H1 (cell line): ENCODE results near the gene SPRYD3. TPM values are rescaled to one million over a fixed set of nuclear protein-coding genes. Genes with fewer than 3 reads are reported as not detected.

Experiments used
- CTCF ChIA-PET: fragments of 300-600 bp; sonication (Branson Sonifier 250); formaldehyde crosslinking; loops from one replicate; lab custom pipeline; 2021; ENCODE audit not compliant: partially characterized antibody; lab: Charles Lee
- POLR2A ChIA-PET: fragments of 300-600 bp; sonication (Branson Sonifier 250); formaldehyde crosslinking; loops from one replicate; lab custom pipeline; 2021; ENCODE audit warnings: inconsistent platforms; ENCODE audit not compliant: partially characterized antibody; lab: Charles Lee
- DNase-seq, 2 experiments: peaks; one replicate each; pipeline versions ENCODE4 v3.0.0 to v3.0.0-alpha.2; 2010 to 2022; ENCODE audit warnings: low spot score in 2 of 2, low read depth in 1 of 2, mixed read lengths in 1 of 2
- FAIRE-seq: peaks from 2 replicates; lab custom pipeline; 2011; peaks lifted over from hg19 to GRCh38; lab: Jason Lieb, UNC
- H2AFZ ChIP-seq: 2 replicates; pipeline ENCODE4 v1.8.1; 2012; ENCODE audit warnings: low read length, inconsistent platforms
- H2AK5ac ChIP-seq: 2 replicates; pipeline ENCODE4 v1.6.1; 2013; ENCODE audit warnings: low read depth, low read length
- H2BK120ac ChIP-seq: replicated peaks from 2 replicates; pipeline ENCODE3; 2013; ENCODE audit warnings: low read depth, low read length, inconsistent platforms
- H2BK12ac ChIP-seq: 2 replicates; pipeline ENCODE4 v1.6.1; 2013; ENCODE audit warnings: low read depth, low read length
- H2BK15ac ChIP-seq: 2 replicates; pipeline ENCODE4 v1.6.1; 2013; ENCODE audit warnings: low read length
- H2BK20ac ChIP-seq: 2 replicates; pipeline ENCODE4 v1.6.1; 2013; ENCODE audit warnings: low read length
- H2BK5ac ChIP-seq: 2 replicates; pipeline ENCODE4 v1.6.1; 2013; ENCODE audit warnings: low read depth, low read length
- H3K14ac ChIP-seq: 2 replicates; pipeline ENCODE4 v1.6.1; 2013; ENCODE audit warnings: inconsistent platforms; ENCODE audit not compliant: insufficient read length
- H3K18ac ChIP-seq: 2 replicates; pipeline ENCODE4 v1.6.1; 2013; ENCODE audit warnings: low read length; ENCODE audit errors: extremely low read depth
- H3K23ac ChIP-seq: 2 replicates; pipeline ENCODE4 v1.6.1; 2013; ENCODE audit warnings: inconsistent platforms; ENCODE audit not compliant: insufficient read length
- H3K23me2 ChIP-seq: 2 replicates; pipeline ENCODE4 v1.6.1; 2013; ENCODE audit warnings: low read depth, low read length
- H3K27ac ChIP-seq: 2 replicates; pipeline ENCODE4 v1.6.1; 2011; ENCODE audit warnings: low read depth, low read length, inconsistent platforms
- H3K27me3 ChIP-seq, 4 experiments: replicated peaks in 1 of 4; 1 replicate in 1 of 4; 2 replicates in 3 of 4; pipeline versions ENCODE4 v1.6.1 to v1.8.1; 2011 to 2013; ENCODE audit warnings: low read length in 3 of 4, mild to moderate bottlenecking in 3 of 4, inconsistent platforms in 2 of 4, mixed read lengths in 2 of 4, moderate library complexity in 1 of 4; ENCODE audit not compliant: control insufficient read depth in 3 of 4, insufficient read depth in 3 of 4; ENCODE audit errors: extremely low read depth in 1 of 4
- H3K36me3 ChIP-seq, 4 experiments: 2 replicates each; pipeline versions ENCODE4 v1.6.1 to v1.8.1; 2011 to 2013; ENCODE audit warnings: mild to moderate bottlenecking in 4 of 4, low read length in 3 of 4, moderate library complexity in 2 of 4, control low read depth in 1 of 4, inconsistent platforms in 1 of 4; ENCODE audit not compliant: insufficient read depth in 4 of 4, control insufficient read depth in 2 of 4
- H3K4ac ChIP-seq: replicated peaks from 2 replicates; pipeline ENCODE3; 2013; ENCODE audit warnings: low read length, low read depth, mixed read lengths, inconsistent platforms; ENCODE audit not compliant: insufficient read length
- H3K4me1 ChIP-seq, 4 experiments: replicated peaks in 1 of 4; 1 replicate in 1 of 4; 2 replicates in 3 of 4; pipeline versions ENCODE4 v1.6.1 to v1.8.1; 2011 to 2013; ENCODE audit warnings: low read length in 3 of 4, inconsistent platforms in 2 of 4, mixed read lengths in 1 of 4; ENCODE audit not compliant: insufficient read depth in 4 of 4, control insufficient read depth in 3 of 4
- H3K4me2 ChIP-seq, 2 experiments: 2 replicates each; pipeline versions ENCODE4 v1.6.1 to v1.8.1; 2011 to 2013; ENCODE audit warnings: low read depth in 2 of 2, low read length in 2 of 2, control low read depth in 1 of 2, inconsistent platforms in 1 of 2, mild to moderate bottlenecking in 1 of 2; ENCODE audit not compliant: insufficient read depth in 1 of 2
- H3K4me3 ChIP-seq, 4 experiments: fragments of 200-600, 300-600 bp in 1 of 4; sonication (generic), shearing (Covaris generic), sonication (Bioruptor Twin) in 1 of 4; 2 replicates each; pipeline versions ENCODE4 v1.5.1 to v1.8.1; 2011 to 2016; ENCODE audit warnings: low read length in 4 of 4, low read depth in 3 of 4, control low read depth in 2 of 4, inconsistent platforms in 2 of 4, mild to moderate bottlenecking in 2 of 4, mixed read lengths in 1 of 4, moderate library complexity in 1 of 4; ENCODE audit not compliant: insufficient read depth in 2 of 4; ENCODE audit errors: extremely low read depth in 1 of 4
- H3K56ac ChIP-seq: replicated peaks from 2 replicates; pipeline ENCODE3; 2013; ENCODE audit warnings: low read depth, mild to moderate bottlenecking, mixed read lengths, low read length, inconsistent platforms; ENCODE audit not compliant: insufficient read length
- H3K79me1 ChIP-seq: 2 replicates; pipeline ENCODE4 v1.6.1; 2013; ENCODE audit warnings: low read depth, low read length, control low read depth
- H3K79me2 ChIP-seq, 2 experiments: 2 replicates each; pipeline versions ENCODE4 v1.6.1 to v1.8.1; 2012 to 2013; ENCODE audit warnings: low read length in 2 of 2, mild to moderate bottlenecking in 2 of 2, inconsistent platforms in 1 of 2; ENCODE audit not compliant: insufficient read depth in 2 of 2, control insufficient read depth in 1 of 2
- H3K9ac ChIP-seq, 4 experiments: replicated peaks in 1 of 4; 1 replicate in 1 of 4; 2 replicates in 3 of 4; pipeline versions ENCODE4 v1.6.1 to v1.8.1; 2011 to 2013; ENCODE audit warnings: low read depth in 3 of 4, low read length in 3 of 4, control low read depth in 2 of 4, mild to moderate bottlenecking in 2 of 4, moderate library complexity in 2 of 4, inconsistent platforms in 1 of 4; ENCODE audit errors: extremely low read depth in 1 of 4
- H3K9me3 ChIP-seq, 2 experiments: 2 replicates each; pipeline versions ENCODE4 v1.6.1 to v1.8.1; 2012 to 2013; ENCODE audit warnings: mild to moderate bottlenecking in 2 of 2, moderate library complexity in 2 of 2, control low read depth in 1 of 2, inconsistent platforms in 1 of 2, low read depth in 1 of 2, low read length in 1 of 2, mixed read lengths in 1 of 2; ENCODE audit not compliant: insufficient read depth in 2 of 2
- H4K20me1 ChIP-seq, 2 experiments: replicated peaks in 1 of 2; 2 replicates each; pipeline versions ENCODE3 to v1.8.1; 2011 to 2013; ENCODE audit warnings: inconsistent platforms in 2 of 2, low read length in 2 of 2, mild to moderate bottlenecking in 1 of 2; ENCODE audit not compliant: insufficient read depth in 2 of 2, control insufficient read depth in 1 of 2
- H4K5ac ChIP-seq: 2 replicates; pipeline ENCODE4 v1.6.1; 2013; ENCODE audit warnings: low read length, low read depth, mixed read lengths, inconsistent platforms; ENCODE audit not compliant: insufficient read length
- H4K8ac ChIP-seq: 2 replicates; pipeline ENCODE4 v1.8.0; 2013; ENCODE audit warnings: mild to moderate bottlenecking, moderate library complexity, low read length, inconsistent platforms; ENCODE audit not compliant: insufficient read depth; ENCODE audit errors: extremely low read depth
- H4K91ac ChIP-seq: replicated peaks from 2 replicates; pipeline ENCODE3; 2013; ENCODE audit warnings: low read length, mixed read lengths, inconsistent platforms; ENCODE audit not compliant: insufficient read length
- POLR2A ChIP-seq, 2 experiments: IDR thresholded peaks; 1 replicate in 1 of 2; 2 replicates in 1 of 2; pipeline ENCODE4 v1.6.1; 2011; ENCODE audit warnings: low read depth in 2 of 2, low read length in 2 of 2, mild to moderate bottlenecking in 2 of 2; ENCODE audit errors: control extremely low read depth in 1 of 2
- POLR2AphosphoS5 ChIP-seq: IDR thresholded peaks from 2 replicates; pipeline ENCODE4 v1.6.1; 2011; ENCODE audit warnings: low read depth, low read length
- TAF7 ChIP-seq: optimal IDR thresholded peaks from 2 replicates; pipeline ENCODE3; 2011; ENCODE audit warnings: low read depth, mild to moderate bottlenecking, inconsistent platforms, low read length, moderate library complexity, borderline replicate concordance
- WGBS, 2 experiments: shearing (Covaris generic) in 1 of 2; methylation state at CpG; one replicate each; pipeline versions ENCODE4 v1.1.6 to v1.1.7; 2013 to 2015; ENCODE audit warnings: low lambda C conversion rate in 2 of 2, mixed read lengths in 2 of 2, inconsistent platforms in 1 of 2, low coverage in 1 of 2, missing lambda C conversion rate in 1 of 2; ENCODE audit not compliant: insufficient replicate concordance in 2 of 2, insufficient coverage in 1 of 2, insufficient read length in 1 of 2; ENCODE audit errors: extremely low coverage in 1 of 2, missing lambda C conversion rate in 1 of 2; 5-methylcytosine and 5-hydroxymethylcytosine counted together
- polyA plus RNA-seq, 7 experiments: library from polyadenylated mRNA; depleted of rRNA in 3 of 7; stranded (reverse) in 5 of 7; unstranded in 2 of 7; fragments of >200 nt in 5 of 7; fragments of 200-250 nt in 2 of 7; gene quantifications; 1 replicate in 5 of 7; 2 replicates in 1 of 7; 4 replicates in 1 of 7; pipeline versions ENCODE4 v1.2.1 to v1.2.3, GENCODE V29; 2011 to 2013; ENCODE audit warnings: missing spikeins in 2 of 7, mixed read lengths in 2 of 7
- total RNA-seq: library from RNA; stranded (reverse); fragmentation: NEBNext Ultra II Directional; extraction: Animal tissue kit (Norgen Biotek cat#: 25700); gene quantifications from 2 replicates; pipeline ENCODE4 v1.2.1, GENCODE V29; 2021

SPRYD3 gene
- total and polyA plus RNA-seq, 2 of the 8 experiments (the other 6 are each of a cell fraction or from before 2014, with no cell fraction given) = 6.8 to 8.0 TPM

DNA sequence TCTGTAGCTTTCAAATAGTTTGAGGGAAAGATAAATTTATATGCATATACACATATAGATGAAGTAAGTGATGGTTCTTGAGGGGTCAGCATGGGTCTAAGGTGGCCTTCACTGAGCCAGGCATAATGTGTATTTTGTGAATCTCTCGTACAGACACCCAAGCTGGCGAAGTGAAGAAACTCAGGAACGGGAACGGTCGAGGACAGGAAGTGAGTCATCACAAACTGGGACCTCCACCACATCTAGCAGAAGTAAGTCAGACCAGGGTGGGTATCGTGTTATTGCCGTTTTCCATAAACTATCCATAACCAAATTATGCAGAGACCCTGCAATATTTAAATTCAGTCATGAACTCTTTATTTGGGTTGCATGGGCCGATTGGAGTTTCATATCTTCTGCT lies 44.7 kb downstream of the SPRYD3 start:
- H2AK5ac ChIP-seq = no peak overlapping the region
- H3K79me1 ChIP-seq = no peaks in the 10 kb centered on the region; the same call in 1 of the 2 replicates
- H2BK5ac ChIP-seq = no peak overlapping the region
- no peak overlapping the region for H4K5ac ChIP-seq
- H3K23me2 ChIP-seq = no peaks in the 10 kb centered on the region
- H3K14ac ChIP-seq = no peak overlapping the region
- no peak overlapping the region for H3K4me2 ChIP-seq
- TF ChIP-seq TAF7 (no peak), POLR2A (IDR thresholded peaks at IDR 0.05; ENCODE audit: control extremely low read depth in 1 of 2, low read depth in 2 of 2, low read length in 2 of 2) (peak in 1 of 2 experiments; percentile 23; a peak in 1 of 3 replicates), POLR2AphosphoS5 (0 out of 2 replicates have a peak, but pooled peaks have one; percentile 13)
- TF ChIP-seq, all 59 proteins: peak for 2
- DNase-seq (no peak), FAIRE-seq (no peak)
- H3K79me2 ChIP-seq = peaks cover 0 to 7% of the 10 kb centered on the region in 2 experiments; a peak in 1 of 4 replicates
- no peak overlapping the region for H3K4me3 ChIP-seq
- peaks cover 16 to 18% of the 10 kb centered on the region in 2 experiments for H4K20me1 ChIP-seq
- H4K8ac ChIP-seq = no peak overlapping the region
- no peak overlapping the region for H4K91ac ChIP-seq
- POLR2A ChIA-PET = interaction anchor here (0.8 to 35.6 kb wide), 4 partner anchors 9 to 23 kb away, joined by 3 to 711 read pairs (median 50); partner anchors contain the start of gene EIF4B
- H3K9me3 ChIP-seq = no peaks in the 10 kb centered on the region
- no peak overlapping the region for H2BK120ac ChIP-seq
- no peak overlapping the region for H3K56ac ChIP-seq
- CTCF ChIA-PET = interaction anchor here (0.7 to 0.9 kb wide), 2 partner anchors 11 to 27 kb away, joined by 3 to 4 read pairs; no protein-coding TSS in a partner anchor
- H3K4ac ChIP-seq = no peak overlapping the region
- whole genome bisulfite sequencing, 2 experiments = 96% methylated on average over 8 of the region's 8 CpGs; no CpG with 5 or more reads in 1 of the 2 experiments
- no peak overlapping the region for H3K23ac ChIP-seq
- peaks cover 50 to 95% (median 78%) of the 10 kb centered on the region in 4 experiments for H3K36me3 ChIP-seq
- peaks cover 0 to 5% (median 0%) of the 10 kb centered on the region in 4 experiments; a peak in 1 of 7 replicates for H3K4me1 ChIP-seq
- no peak overlapping the region for H3K9ac ChIP-seq
- no peak overlapping the region for H2AFZ ChIP-seq
- no peak overlapping the region for H2BK15ac ChIP-seq
- H3K27ac ChIP-seq = no peak overlapping the region
- H2BK20ac ChIP-seq = no peak overlapping the region
- no peak overlapping the region for H2BK12ac ChIP-seq
- no peak overlapping the region for H3K18ac ChIP-seq
- no peaks in the 10 kb centered on the region for H3K27me3 ChIP-seq
